ENCODE results near the gene NOTO.

The NOTO gene

DNA sequence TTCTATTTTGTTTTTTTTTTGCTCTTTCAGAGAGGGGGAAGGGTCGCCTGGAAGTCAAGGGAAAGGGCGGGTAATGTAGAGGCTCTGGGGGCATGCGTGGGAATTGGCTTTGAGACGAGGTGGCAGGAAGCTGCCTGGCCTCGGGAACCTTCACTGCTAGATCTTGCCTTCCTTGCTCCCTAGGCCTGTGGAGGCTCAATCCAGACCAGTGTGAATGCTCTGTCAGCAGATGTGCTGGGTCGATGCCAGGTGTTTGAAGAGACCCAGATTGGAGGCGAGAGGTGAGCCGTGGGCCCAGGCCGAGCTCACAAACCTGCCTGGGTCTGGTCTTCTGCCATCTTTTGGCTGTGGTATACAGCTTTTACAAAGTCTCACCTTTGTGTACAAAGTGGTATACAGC is 47.3 kb downstream of the NOTO start:
- Histone ChIP-seq H3K27ac (ENCODE audit: low read length) (no peak overlapping the region), H3K4me1 (ENCODE audit: insufficient read depth, low read length) (no peaks in the 10 kb centered on the region), H3K36me3 (ENCODE audit: insufficient read depth, low read length) (peaks cover 97% of the 10 kb centered on the region), H4K20me1 (ENCODE audit: insufficient read depth, low read length) (peaks cover 56% of the 10 kb centered on the region), H3K9me3 (ENCODE audit: insufficient read depth, low read length, severe bottlenecking) (no peaks in the 10 kb centered on the region), H3K9ac (ENCODE audit: low read depth, low read length) (no peak overlapping the region), H3K4me2 (ENCODE audit: insufficient read depth, low read length) (no peak overlapping the region), H3K4me3 (ENCODE audit: low read depth in 1 of 2, low read length in 2 of 2) (no peak overlapping the region), H3K79me2 (ENCODE audit: insufficient read depth, low read length) (peaks cover 23% of the 10 kb centered on the region; the same call in 1 of the 2 replicates), H2AFZ (ENCODE audit: low read depth, low read length) (no peak overlapping the region), H3K27me3 (ENCODE audit: insufficient read depth, low read length, poor library complexity) (no peaks in the 10 kb centered on the region)
- DNase-seq (no peak), ATAC-seq (ENCODE audit: insufficient read depth, low read depth) (no peak)
- TF ChIP-seq EZH2 (IDR thresholded peaks at IDR 0.05; ENCODE audit: borderline replicate concordance, low read depth, low read length, severe bottlenecking), result no peak
- no peak for TF ChIP-seq CTCF (IDR thresholded peaks at IDR 0.05; ENCODE audit: borderline replicate concordance, extremely low read depth, low read length, poor library complexity, severe bottlenecking)

DNA sequence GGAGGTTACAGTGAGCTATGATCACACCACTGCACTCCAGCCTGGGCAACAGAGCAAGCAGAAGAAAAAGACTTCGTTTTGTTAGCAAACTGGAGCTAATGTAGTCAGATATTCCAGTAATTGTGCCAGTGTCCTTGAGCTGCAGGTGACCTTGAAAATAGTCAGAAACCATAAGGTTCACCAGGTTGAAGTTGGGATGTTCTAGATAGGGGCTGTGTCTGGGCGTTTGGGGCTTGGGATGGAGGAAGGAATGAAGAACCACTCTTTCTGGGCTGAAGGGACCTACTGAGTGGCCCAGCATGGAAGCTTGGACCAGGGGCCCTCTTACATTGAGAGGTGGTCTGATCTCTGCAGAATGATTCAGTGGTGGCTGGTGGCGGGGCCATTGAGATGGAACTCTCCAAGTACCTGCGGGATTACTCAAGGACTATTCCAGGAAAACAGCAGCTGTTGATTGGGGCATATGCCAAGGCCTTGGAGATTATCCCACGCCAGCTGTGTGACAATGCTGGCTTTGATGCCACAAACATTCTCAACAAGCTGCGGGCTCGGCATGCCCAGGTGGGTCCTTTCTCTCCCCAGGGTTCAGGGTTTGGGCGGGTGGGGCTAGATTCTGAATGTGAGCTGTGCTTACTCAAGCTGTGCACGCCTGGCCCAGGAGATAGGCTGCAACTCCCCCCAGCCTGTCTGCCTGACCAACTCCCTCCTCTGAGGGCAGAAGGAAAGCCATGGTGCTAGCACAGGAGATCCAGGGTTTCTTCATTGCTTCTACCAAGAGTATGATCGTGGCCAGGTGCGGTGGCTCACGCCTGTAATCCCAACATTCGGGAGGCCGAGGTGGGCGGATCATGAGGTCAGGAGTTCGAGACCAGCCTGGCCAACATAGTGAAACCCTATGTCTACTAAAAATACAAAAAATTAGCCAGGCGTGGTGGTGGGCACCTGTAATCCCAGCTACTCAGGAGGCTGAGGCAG is 48.8 kb downstream of the NOTO start:
- DNase-seq, result no peak
- TF ChIP-seq CTCF (IDR thresholded peaks at IDR 0.05; ENCODE audit: borderline replicate concordance, extremely low read depth, low read length, poor library complexity, severe bottlenecking), result no peak
- no peak for TF ChIP-seq EZH2 (IDR thresholded peaks at IDR 0.05; ENCODE audit: borderline replicate concordance, low read depth, low read length, severe bottlenecking)
- H2AFZ ChIP-seq (ENCODE audit: low read depth, low read length), result no peak overlapping the region
- H4K20me1 ChIP-seq (ENCODE audit: insufficient read depth, low read length), result peaks cover 55% of the 10 kb centered on the region
- no peak overlapping the region for H3K4me3 ChIP-seq (ENCODE audit: low read depth in 1 of 2, low read length in 2 of 2)
- peaks cover 10% of the 10 kb centered on the region; the same call in 1 of the 2 replicates for H3K79me2 ChIP-seq (ENCODE audit: insufficient read depth, low read length)
- ATAC-seq (ENCODE audit: insufficient read depth, low read depth), result no peak
- peaks cover 97% of the 10 kb centered on the region for H3K36me3 ChIP-seq (ENCODE audit: insufficient read depth, low read length)
- H3K27me3 ChIP-seq (ENCODE audit: insufficient read depth, low read length, poor library complexity), result no peaks in the 10 kb centered on the region
- no peak overlapping the region for H3K27ac ChIP-seq (ENCODE audit: low read length)
- H3K4me2 ChIP-seq (ENCODE audit: insufficient read depth, low read length), result no peak overlapping the region
- H3K9ac ChIP-seq (ENCODE audit: low read depth, low read length), result no peak overlapping the region
- H3K4me1 ChIP-seq (ENCODE audit: insufficient read depth, low read length), result no peaks in the 10 kb centered on the region
- no peaks in the 10 kb centered on the region for H3K9me3 ChIP-seq (ENCODE audit: insufficient read depth, low read length, severe bottlenecking)

DNA sequence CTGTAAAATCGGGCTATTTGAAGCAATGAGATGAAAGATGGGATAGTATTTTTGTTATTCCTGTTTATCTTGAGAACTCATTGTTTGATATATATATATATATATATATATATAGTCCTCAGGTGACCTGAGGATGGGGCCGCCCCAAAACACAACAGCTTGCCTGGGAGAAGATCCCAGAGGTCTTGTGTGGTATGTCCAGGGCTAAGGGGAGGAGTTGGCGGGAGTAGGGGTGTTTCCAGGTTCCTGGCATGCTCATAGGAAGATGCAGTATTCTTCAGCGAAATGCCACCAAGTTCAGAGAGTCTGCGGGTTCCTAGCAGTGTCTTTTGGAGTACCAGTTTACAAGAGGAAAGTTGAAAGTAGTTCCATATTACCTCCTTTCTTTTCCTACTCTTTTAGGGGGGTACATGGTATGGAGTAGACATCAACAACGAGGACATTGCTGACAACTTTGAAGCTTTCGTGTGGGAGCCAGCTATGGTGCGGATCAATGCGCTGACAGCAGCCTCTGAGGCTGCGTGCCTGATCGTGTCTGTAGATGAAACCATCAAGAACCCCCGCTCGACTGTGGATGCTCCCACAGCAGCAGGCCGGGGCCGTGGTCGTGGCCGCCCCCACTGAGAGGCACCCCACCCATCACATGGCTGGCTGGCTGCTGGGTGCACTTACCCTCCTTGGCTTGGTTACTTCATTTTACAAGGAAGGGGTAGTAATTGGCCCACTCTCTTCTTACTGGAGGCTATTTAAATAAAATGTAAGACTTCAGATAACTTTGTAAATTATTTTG is 50.1 kb downstream of the NOTO start:
- Histone ChIP-seq H3K27ac (ENCODE audit: low read length) (no peak overlapping the region), H3K79me2 (ENCODE audit: insufficient read depth, low read length) (0 out of 2 replicates have a peak, but pooled peaks cover 2% of the 10 kb centered on the region), H3K27me3 (ENCODE audit: insufficient read depth, low read length, poor library complexity) (no peaks in the 10 kb centered on the region), H2AFZ (ENCODE audit: low read depth, low read length) (no peak overlapping the region), H3K4me1 (ENCODE audit: insufficient read depth, low read length) (no peaks in the 10 kb centered on the region), H3K36me3 (ENCODE audit: insufficient read depth, low read length) (peaks cover 86% of the 10 kb centered on the region), H4K20me1 (ENCODE audit: insufficient read depth, low read length) (peaks cover 53% of the 10 kb centered on the region), H3K9ac (ENCODE audit: low read depth, low read length) (no peak overlapping the region), H3K4me2 (ENCODE audit: insufficient read depth, low read length) (no peak overlapping the region), H3K9me3 (ENCODE audit: insufficient read depth, low read length, severe bottlenecking) (no peaks in the 10 kb centered on the region), H3K4me3 (ENCODE audit: low read depth in 1 of 2, low read length in 2 of 2) (no peak overlapping the region)
- TF ChIP-seq CTCF (IDR thresholded peaks at IDR 0.05; ENCODE audit: borderline replicate concordance, extremely low read depth, low read length, poor library complexity, severe bottlenecking) (no peak), EZH2 (IDR thresholded peaks at IDR 0.05; ENCODE audit: borderline replicate concordance, low read depth, low read length, severe bottlenecking) (no peak)
- ATAC-seq (ENCODE audit: insufficient read depth, low read depth), result no peak
- DNase-seq, result no peak

Data from DND-41 (cell line).